ENCODE data around the gene CHST15.
A peak's percentile ranks its signal among the peaks of the same experiment; 100 is the strongest.

The CHST15 gene

GRCh38 chr10:123995082-123995460 lies 98.3 kb downstream of the CHST15 start:
- DNase-seq = no peak

DNA sequence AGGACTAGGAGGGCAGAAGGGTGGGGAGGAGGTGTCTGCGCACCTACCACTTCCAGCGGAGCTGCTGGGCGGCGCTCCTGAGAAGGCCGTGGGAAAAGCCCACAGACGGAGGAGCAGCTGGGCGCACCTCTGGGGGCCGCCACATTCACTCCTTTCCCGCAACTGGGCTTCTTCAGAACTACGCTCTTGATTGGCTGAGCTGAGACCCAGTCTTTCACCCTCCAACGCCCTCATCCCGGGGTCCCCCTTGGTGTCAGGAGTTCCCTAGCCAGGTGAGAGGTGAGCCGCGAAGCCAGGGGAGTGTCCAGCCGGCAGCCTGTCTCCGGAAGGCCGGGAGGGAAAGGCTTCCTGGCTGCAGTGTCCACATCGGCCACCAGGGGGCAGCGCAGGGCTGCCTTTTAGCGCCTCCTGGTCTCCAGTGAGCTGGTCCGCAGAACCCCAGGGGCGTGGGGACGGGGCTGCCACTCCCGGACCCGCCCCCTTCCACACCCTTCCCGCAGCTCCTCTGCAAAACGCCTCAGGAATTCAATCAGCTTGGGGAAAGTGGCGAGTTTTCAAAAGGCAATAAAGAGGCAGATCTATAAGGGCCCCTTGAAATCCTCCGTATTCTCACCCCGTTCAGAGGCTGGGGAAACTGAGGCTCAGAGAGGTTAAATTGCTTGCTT lies 98.8 kb downstream of the CHST15 start:
- peak; percentile 59 to 81 for DNase-seq

DNA sequence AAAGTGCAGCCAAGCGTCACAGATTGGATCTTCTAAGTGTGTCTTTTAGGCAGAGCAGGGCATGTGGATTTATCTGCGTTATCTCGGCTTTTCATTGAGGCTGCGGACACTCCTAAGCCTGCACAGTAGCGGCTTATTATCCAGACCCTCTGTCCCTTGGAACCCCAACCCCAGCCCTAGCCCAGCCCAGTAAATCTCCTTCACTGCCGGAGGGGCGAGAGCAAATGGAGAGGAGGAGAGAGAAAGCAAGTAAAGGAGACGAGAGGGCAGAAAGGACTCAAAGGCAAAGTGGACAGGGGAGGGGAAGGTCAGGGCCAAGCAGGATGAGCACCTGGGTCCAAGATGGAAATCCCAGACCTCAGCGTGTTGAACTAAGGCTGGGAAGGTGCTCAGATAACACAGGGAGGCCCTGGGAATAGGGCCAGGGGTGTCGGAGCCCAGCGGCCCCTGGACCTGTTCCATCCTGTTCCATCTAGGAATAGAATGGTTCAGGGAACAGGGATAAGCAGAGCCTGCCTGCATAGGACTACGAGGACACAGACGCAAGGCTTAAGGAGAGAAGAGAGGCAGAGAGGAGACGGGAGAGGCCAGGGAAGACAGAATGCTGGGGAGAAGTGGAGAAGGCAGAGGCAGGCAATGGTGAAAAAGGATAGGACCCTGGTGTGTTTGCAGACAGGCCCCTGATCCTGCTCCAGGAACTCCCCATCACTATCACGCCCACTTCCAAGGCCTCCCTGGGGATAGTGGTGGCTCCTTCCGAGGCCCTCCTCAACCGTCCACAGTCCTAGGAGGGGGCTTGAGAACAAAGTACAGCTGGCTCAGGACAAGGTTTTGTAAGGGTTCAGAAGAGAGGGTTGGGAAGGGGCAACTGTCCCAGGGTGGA lies 99.6 kb downstream of the CHST15 start:
- DNase-seq = no peak

GRCh38 chr10:123991611-123992570 lies 101.5 kb downstream of the CHST15 start:
- no peak for DNase-seq

DNA sequence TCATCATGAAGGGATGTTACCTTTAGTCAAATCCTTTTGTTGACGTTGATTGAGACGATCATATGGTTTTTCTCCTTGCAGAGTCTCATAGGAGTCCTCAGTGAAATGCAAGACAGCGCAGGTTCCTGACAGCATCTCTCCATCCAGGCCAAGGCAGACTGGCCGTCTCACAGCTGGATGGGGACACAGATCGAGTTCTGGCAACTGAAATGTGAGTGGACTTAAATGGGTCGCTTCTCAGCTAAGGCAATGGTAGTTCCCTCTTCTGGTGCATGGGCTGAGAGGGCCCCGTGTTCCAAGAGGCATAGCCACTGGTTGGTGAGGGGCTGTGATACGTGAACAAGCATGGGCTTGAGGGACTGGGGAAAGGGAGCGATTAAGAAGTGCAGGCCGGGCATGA lies 102.5 kb downstream of the CHST15 start:
- no peak for DNase-seq

GRCh38 chr10:123988694-123989093 lies 104.7 kb downstream of the CHST15 start:
- DNase-seq = no peak

GRCh38 chr10:123986736-123987135 lies 106.7 kb downstream of the CHST15 start:
- DNase-seq = no peak

GRCh38 chr10:123974406-123974805 lies 119.0 kb downstream of the CHST15 start:
- DNase-seq = no peak

- no peak for DNase-seq
These were observed 120.7 kb downstream of the CHST15 start for GRCh38 chr10:123972481-123973401.

DNA sequence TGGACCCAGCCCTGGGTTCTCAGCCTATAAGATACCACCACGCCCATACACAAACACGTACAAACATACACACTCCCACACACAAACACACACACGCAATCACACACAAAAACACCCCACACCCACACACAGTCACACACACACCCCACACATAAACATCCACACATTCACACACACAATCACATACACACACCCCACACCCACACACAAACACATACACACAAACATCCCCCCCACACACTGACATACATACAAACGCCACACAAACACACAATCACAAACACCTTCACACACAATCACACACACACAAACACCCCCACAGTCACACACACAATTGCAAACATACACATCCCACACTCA lies 122.5 kb downstream of the CHST15 start:
- DNase-seq = no peak

- DNase-seq = no peak
These were observed 123.0 kb downstream of the CHST15 start for GRCh38 chr10:123970207-123970926.

DNA sequence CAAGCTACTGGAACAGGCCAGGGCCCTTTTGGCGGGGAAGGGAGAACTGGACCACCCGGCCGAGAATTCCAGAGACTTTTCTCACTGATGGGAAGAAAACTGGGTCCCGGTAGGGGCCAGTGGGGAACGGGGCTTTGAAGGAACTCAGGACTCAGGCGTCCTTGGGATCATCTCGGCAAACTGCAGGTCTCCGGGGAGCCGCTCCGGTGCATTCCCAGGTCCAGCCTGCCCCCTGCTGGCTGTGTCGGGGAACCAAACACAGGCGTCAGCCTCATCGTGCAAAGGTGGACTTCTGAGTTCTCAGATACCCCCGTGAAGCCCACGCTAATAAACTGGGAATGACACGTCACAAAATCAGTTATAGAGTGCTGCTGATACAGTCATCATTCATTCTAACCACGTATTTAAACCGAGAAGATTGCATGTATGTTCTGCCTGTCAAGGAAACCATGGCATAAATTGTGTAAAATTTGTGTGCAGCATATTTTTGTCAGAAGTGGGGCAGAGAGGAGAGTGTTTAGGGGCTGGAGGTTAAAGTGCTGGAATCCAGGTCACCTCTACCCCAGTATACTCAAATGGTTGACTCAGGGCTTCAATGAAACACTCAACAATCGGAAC lies 125.7 kb downstream of the CHST15 start:
- DNase-seq = peak in 1 of 2 donors; percentile 14

DNA sequence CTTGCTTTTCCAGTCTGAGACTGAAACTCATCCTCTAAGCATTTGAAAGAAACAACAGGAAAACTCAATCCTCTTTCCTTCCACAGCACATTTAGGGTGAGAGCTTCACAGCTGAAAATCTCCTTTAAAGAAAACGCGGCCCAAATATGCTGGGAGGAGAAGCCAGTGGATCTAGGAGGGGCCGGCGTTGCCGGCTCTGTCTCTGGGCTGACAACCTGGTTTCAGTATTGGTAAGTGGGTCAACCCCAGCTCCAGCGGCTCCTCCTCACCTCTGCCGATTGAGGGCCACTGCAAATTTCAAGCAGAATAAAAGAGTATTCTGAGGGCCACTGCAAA lies 126.5 kb downstream of the CHST15 start:
- DNase-seq = no peak

DNA sequence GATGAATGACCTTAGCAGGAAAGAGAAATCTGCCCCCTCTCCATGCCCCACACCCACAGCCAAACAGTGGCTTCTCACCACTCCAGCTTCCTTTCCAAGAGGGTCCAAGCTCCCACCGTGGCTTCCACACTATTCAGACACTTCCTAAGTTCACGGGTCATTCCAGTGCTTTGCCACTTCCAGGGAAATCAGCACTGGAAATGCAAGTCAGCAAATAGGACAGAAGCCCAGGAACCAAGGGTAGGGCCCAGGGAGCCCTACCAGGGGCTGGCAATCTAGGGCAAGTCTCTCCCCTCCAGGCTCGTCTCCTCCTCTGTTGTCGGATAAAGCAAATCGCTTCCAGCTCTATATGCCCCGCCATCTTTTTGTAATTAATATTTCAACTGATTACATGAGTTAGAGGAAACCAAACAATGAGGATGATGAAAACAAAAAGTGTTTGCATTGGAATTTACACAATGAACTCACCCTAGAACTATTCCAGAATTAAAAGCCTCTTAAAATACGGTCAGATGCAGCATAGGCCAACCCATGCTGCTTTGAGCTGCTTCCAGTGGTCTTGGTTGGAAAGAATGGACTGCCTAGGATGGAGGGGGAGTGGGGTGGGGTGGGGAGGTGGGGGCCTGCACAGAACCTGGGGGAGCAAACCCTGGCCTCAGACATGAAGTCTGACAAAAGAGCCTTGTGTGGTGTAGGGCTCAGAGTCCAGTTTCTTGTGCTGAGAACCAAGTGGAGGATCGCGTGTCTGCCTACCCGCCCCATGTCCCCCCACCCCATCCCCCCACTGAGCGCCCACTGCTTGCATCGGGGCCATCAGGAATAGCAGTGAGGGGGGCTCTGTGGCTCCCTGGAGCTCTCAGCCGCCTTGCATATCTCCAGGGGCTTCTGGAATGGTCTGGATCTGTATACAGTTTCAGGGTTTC lies 127.2 kb downstream of the CHST15 start:
- DNase-seq = no peak

DNA sequence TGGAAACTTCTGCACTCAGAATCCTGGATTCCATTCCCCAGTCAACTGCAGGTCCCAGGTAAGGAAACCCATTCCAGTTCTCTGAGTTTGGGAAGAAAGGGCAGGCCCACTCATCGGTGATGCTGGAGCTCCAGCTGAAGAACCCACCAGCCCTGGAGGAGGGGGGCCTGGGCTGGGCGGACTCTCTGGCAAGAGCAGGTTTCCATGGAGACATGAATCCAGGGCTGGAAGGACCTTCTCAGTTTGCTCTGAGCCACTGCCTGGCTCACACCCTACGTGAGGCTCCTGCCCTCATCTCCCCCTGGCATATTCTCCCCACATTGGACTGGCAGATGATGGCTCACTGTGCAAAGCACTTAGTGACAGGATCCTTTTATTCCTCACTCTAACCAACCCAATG lies 128.4 kb downstream of the CHST15 start:
- DNase-seq = no peak

- no peak for DNase-seq
These were observed 130.5 kb downstream of the CHST15 start for GRCh38 chr10:123962756-123963530.

DNA sequence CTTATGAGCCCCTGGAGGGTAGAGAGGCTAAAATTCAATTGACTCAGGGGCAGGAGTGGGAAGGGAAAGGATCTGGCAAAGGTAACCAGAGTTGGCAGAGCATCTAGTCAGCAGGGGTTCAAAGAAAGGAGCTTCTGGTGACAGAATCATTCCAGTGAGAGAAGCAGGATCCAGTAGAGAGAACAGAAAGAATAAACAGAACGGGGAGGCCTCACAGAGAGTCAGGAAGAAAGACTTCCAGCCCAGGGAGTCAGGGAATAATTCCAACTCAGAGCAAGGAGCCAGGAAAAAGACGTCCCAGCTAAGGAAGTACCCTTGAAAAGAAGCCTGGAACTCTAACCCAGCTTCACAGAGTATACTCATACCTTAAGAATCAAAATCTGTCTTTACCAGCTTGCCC lies 135.2 kb downstream of the CHST15 start:
- DNase-seq = no peak
